HG03097 (cell line): ENCODE results near the gene NPY4R2.
A peak's percentile ranks its signal among the peaks of the same experiment; 100 is the strongest.
"Not testable (repeated sequence)": the region's sequence is repeated elsewhere in the genome, so short reads cannot be mapped to it uniquely, and the experiment has no call there.

ENCODE experiments used
- ATAC-seq: cut with Tn5 transposase; IDR thresholded peaks from one replicate; pipeline ENCODE4 v1.9.1; 2021; ENCODE audit not compliant: unreplicated experiment, low FRiP score

The NPY4R2 gene

GRCh38 chr10:47928225-47928624 lies 9.8 kb downstream of the NPY4R2 start:
- not testable (repeated sequence) for ATAC-seq

- ATAC-seq: not testable (repeated sequence)
Observed at GRCh38 chr10:47932824-47933223, 14.4 kb downstream of the NPY4R2 start.

- ATAC-seq: not testable (repeated sequence)
Observed at GRCh38 chr10:47933462-47933861, 15.0 kb downstream of the NPY4R2 start.

GRCh38 chr10:47936772-47937228 lies 18.3 kb downstream of the NPY4R2 start:
- ATAC-seq: not testable (repeated sequence)

GRCh38 chr10:47937634-47938033 lies 19.2 kb downstream of the NPY4R2 start:
- ATAC-seq: not testable (repeated sequence)

GRCh38 chr10:47940821-47941220 lies 22.4 kb downstream of the NPY4R2 start:
- ATAC-seq: not testable (repeated sequence)

- not testable (repeated sequence) for ATAC-seq
Observed at GRCh38 chr10:47941379-47941778, 22.9 kb downstream of the NPY4R2 start.

GRCh38 chr10:47942351-47943019 lies 24.0 kb downstream of the NPY4R2 start:
- not testable (repeated sequence) for ATAC-seq

- not testable (repeated sequence) for ATAC-seq
Observed at GRCh38 chr10:47943328-47943727, 24.9 kb downstream of the NPY4R2 start.

GRCh38 chr10:47947424-47947823 lies 29.0 kb downstream of the NPY4R2 start:
- not testable (repeated sequence) for ATAC-seq

- ATAC-seq: not testable (repeated sequence)
Observed at GRCh38 chr10:47957158-47957557, 38.7 kb downstream of the NPY4R2 start.

- ATAC-seq: not testable (repeated sequence)
Observed at GRCh38 chr10:47959677-47960076, 41.2 kb downstream of the NPY4R2 start.

GRCh38 chr10:47960699-47961098 lies 42.2 kb downstream of the NPY4R2 start:
- ATAC-seq: not testable (repeated sequence)

GRCh38 chr10:47962785-47963184 lies 44.3 kb downstream of the NPY4R2 start:
- not testable (repeated sequence) for ATAC-seq

- ATAC-seq: not testable (repeated sequence)
Observed at GRCh38 chr10:47964280-47965063, 46.0 kb downstream of the NPY4R2 start.

- peak; percentile 51 for ATAC-seq
Observed at GRCh38 chr10:47968988-47969387, 50.5 kb downstream of the NPY4R2 start.

- not testable (repeated sequence) for ATAC-seq
Observed at GRCh38 chr10:47970047-47970446, 51.6 kb downstream of the NPY4R2 start.

GRCh38 chr10:47971598-47971997 lies 53.1 kb downstream of the NPY4R2 start:
- not testable (repeated sequence) for ATAC-seq

GRCh38 chr10:47972077-47972476 lies 53.6 kb downstream of the NPY4R2 start:
- ATAC-seq: not testable (repeated sequence)
